Right lobe of liver (tissue), 6 donors: ENCODE data around the gene WDR3. TPM values are rescaled to one million over a fixed set of nuclear protein-coding genes. Genes with fewer than 3 reads are reported as not detected.
A peak's percentile ranks its signal among the peaks of the same experiment; 100 is the strongest.

Experiments
- ATAC-seq, 4 donors: fragments of 200-7000 bp; cut with Tn5 transposase; one replicate each; pipeline ENCODE4 v1.9.1; 2020; ENCODE audit warnings: mild to moderate bottlenecking in 4 of 4, moderate library complexity in 4 of 4
- DNase-seq, 3 donors: peaks; one replicate each; pipeline ENCODE4 v3.0.0-alpha.2; 2020
- H3K27ac ChIP-seq, 3 donors: fragments of 200-600 bp; one replicate each; pipeline ENCODE4 v1.8.0; 2022
- H3K27me3 ChIP-seq, 2 donors: fragments of 200-600 bp; one replicate each; pipeline ENCODE4 v1.8.0; 2022
- H3K36me3 ChIP-seq, 4 donors: fragments of 200-600 bp; sonication (generic) in 1 of 4; one replicate each; pipeline versions ENCODE4 v1.5.1 to v1.8.0; 2017 to 2022; ENCODE audit warnings: control low read depth in 1 of 4
- H3K4me1 ChIP-seq, 4 donors: fragments of 200-600 bp; sonication (generic) in 1 of 4; one replicate each; pipeline versions ENCODE4 v1.5.1 to v1.8.0; 2017 to 2022; ENCODE audit warnings: control low read depth in 1 of 4
- H3K4me3 ChIP-seq, 3 donors: fragments of 200-600 bp; one replicate each; pipeline ENCODE4 v1.8.0; 2022
- H3K9me3 ChIP-seq, 4 donors: fragments of 200-600 bp; sonication (generic) in 1 of 4; one replicate each; pipeline versions ENCODE4 v1.5.1 to v1.8.0; 2017 to 2022; ENCODE audit warnings: control low read depth in 1 of 4
- CTCF ChIP-seq, 4 donors: fragments of 200-600 bp in 3 of 4; fragments of 450-650 bp in 1 of 4; IDR thresholded peaks; one replicate each; pipeline versions ENCODE4 v1.5.1 to v1.8.0; 2016 to 2022; ENCODE audit warnings: antibody characterized with exemption in 4 of 4, mild to moderate bottlenecking in 2 of 4
- POLR2A ChIP-seq: fragments of 450-650 bp; IDR thresholded peaks from one replicate; pipeline ENCODE4 v1.6.1; 2017; ENCODE audit warnings: antibody characterized with exemption, mild to moderate bottlenecking
- WGBS: methylation state at CpG from one replicate; pipeline ENCODE4 v1.1.6; 2018; ENCODE audit warnings: low coverage, low lambda C conversion rate; ENCODE audit not compliant: insufficient coverage; ENCODE audit errors: missing lambda C conversion rate; 5-methylcytosine and 5-hydroxymethylcytosine counted together
- intact Hi-C, 2 donors: fragments of 100-400 bp; cut with DNase I; formaldehyde crosslinking; loops; one replicate each; pipeline versions ENCODE4 v1.11.2 to v1.14.1; 2022
- total RNA-seq, 6 experiments: library from RNA; depleted of rRNA in 2 of 6; stranded (reverse); fragments of >200 nt in 2 of 6; fragmentation: NEBNext Ultra II Directional in 3 of 6; extraction: Animal tissue kit (Norgen Biotek cat#: 25700) in 3 of 6; gene quantifications; one replicate each; pipeline versions ENCODE4 v1.1.0 to v1.2.4, GENCODE V29; 2016 to 2023
- donor health status: DM: no; HTN: yes; CAD: no.
- donor health status: DM: no; HTN: no; CAD: no.
- donor health status: DM: no; HTN: no; CAD: no.
- donor health status: DM: no; HTN: yes; CAD: no.
- donor health status: DM: no; HTN: yes; CAD: no.

The WDR3 gene
- total RNA-seq, 6 experiments from 2014 or later = 10.4 to 18.8 (median 15.1) TPM

GRCh38 chr1:117902944-117903343, 26.6 kb upstream of the WDR3 start:
- Histone ChIP-seq H3K4me1 (peaks cover 0 to 15% (median 4%) of the 10 kb centered on the region in 4 donors), H3K4me3 (no peak overlapping the region), H3K9me3 (no peaks in the 10 kb centered on the region), H3K27me3 (no peaks in the 10 kb centered on the region), H3K27ac (no peak overlapping the region), H3K36me3 (peaks cover 0 to 34% (median 9%) of the 10 kb centered on the region in 4 donors)
- ATAC-seq = peak in 3 of 4 donors; percentile 40 to 72 (median 67)
- no peak for DNase-seq
- 23% methylated on average over 4 of the region's 4 CpGs for WGBS
- intact Hi-C loops = no loop called here
- no peak for TF ChIP-seq POLR2A
- no peak for TF ChIP-seq CTCF (IDR thresholded peaks at IDR 0.05)

- no peak overlapping the region for H3K27ac ChIP-seq
- no peaks in the 10 kb centered on the region for H3K9me3 ChIP-seq
- H3K4me1 ChIP-seq = peaks cover 0 to 15% (median 4%) of the 10 kb centered on the region in 4 donors
- ATAC-seq (peak; percentile 86 to 95 (median 91)), DNase-seq (peak in 1 of 3 donors; percentile 53)
- intact Hi-C loops = no loop called here
- WGBS = 69% methylated on average over 3 of the region's 3 CpGs
- H3K36me3 ChIP-seq = peaks cover 0 to 20% (median 10%) of the 10 kb centered on the region in 4 donors
- no peaks in the 10 kb centered on the region for H3K27me3 ChIP-seq
- TF ChIP-seq POLR2A = no peak
- TF ChIP-seq CTCF (IDR thresholded peaks at IDR 0.05) = no peak
- no peak overlapping the region for H3K4me3 ChIP-seq
These were observed 25.1 kb upstream of the WDR3 start for GRCh38 chr1:117904485-117904884.

- WGBS = 69% methylated on average over 2 of the region's 2 CpGs
These were observed 24.5 kb upstream of the WDR3 start for GRCh38 chr1:117905019-117905418.

GRCh38 chr1:117911051-117911450, 18.5 kb upstream of the WDR3 start:
- no peak for DNase-seq
- Histone ChIP-seq H3K27me3 (no peaks in the 10 kb centered on the region), H3K27ac (no peak overlapping the region), H3K4me3 (no peak overlapping the region), H3K36me3 (peaks cover 0 to 55% (median 19%) of the 10 kb centered on the region in 4 donors), H3K4me1 (no peaks in the 10 kb centered on the region), H3K9me3 (no peaks in the 10 kb centered on the region)
- TF ChIP-seq POLR2A = no peak
- TF ChIP-seq CTCF (IDR thresholded peaks at IDR 0.05) = no peak
- no peak for ATAC-seq
- intact Hi-C loops = no loop called here

More at GRCh38 chr1:117905019-117905418, 24.5 kb upstream of the WDR3 start:
- DNase-seq (no peak), ATAC-seq (no peak)
- Histone ChIP-seq H3K27me3 (no peaks in the 10 kb centered on the region), H3K4me1 (peaks cover 0 to 15% (median 4%) of the 10 kb centered on the region in 4 donors), H3K9me3 (no peaks in the 10 kb centered on the region), H3K36me3 (peaks cover 0 to 18% (median 12%) of the 10 kb centered on the region in 4 donors), H3K27ac (no peak overlapping the region), H3K4me3 (no peak overlapping the region)
- TF ChIP-seq POLR2A (no peak), CTCF (IDR thresholded peaks at IDR 0.05) (no peak)
- intact Hi-C loops = no loop called here

GRCh38 chr1:117919376-117919775, 10.2 kb upstream of the WDR3 start:
- TF ChIP-seq POLR2A = no peak
- no peak for TF ChIP-seq CTCF (IDR thresholded peaks at IDR 0.05)
- Histone ChIP-seq H3K4me1 (no peaks in the 10 kb centered on the region), H3K27ac (no peak overlapping the region), H3K36me3 (peaks cover 0 to 41% (median 7%) of the 10 kb centered on the region in 4 donors), H3K9me3 (no peaks in the 10 kb centered on the region), H3K27me3 (no peaks in the 10 kb centered on the region), H3K4me3 (no peak overlapping the region)
- no peak for DNase-seq
- no peak for ATAC-seq
- intact Hi-C loops = no loop called here
